GM23338 (cell line): ENCODE data around the gene TSC2. TPM values are rescaled to one million over a fixed set of nuclear protein-coding genes. Genes with fewer than 3 reads are reported as not detected.

Experiments
- ATAC-seq: fragments of 200-7000 bp; cut with Tn5 transposase; 3 replicates; pipeline ENCODE4 v1.9.1; 2020
- DNase-seq: peaks from one replicate; pipeline ENCODE4 v3.0.0-alpha.2; 2015; ENCODE audit warnings: low spot score
- H2AFZ ChIP-seq: fragments of 200-600 bp; sonication (generic); 2 replicates; pipeline ENCODE4 v1.8.0; 2016; ENCODE audit warnings: antibody characterized with exemption, mild to moderate bottlenecking, moderate library complexity
- H3F3A ChIP-seq: fragments of 200-600 bp; sonication (generic); replicated peaks from 2 replicates; pipeline ENCODE4 v1.8.0; 2017; ENCODE audit warnings: antibody characterized with exemption, mixed run types, low read depth
- H3K27ac ChIP-seq: fragments of 200-600 bp; sonication (generic); 2 replicates; pipeline ENCODE4 v1.6.1; 2016; ENCODE audit warnings: low read depth
- H3K27me3 ChIP-seq: fragments of 200-600 bp; sonication (generic); 2 replicates; pipeline ENCODE4 v1.8.0; 2016; ENCODE audit warnings: mild to moderate bottlenecking, mixed run types, moderate library complexity; ENCODE audit not compliant: insufficient read depth
- H3K36me3 ChIP-seq: fragments of 200-600 bp; sonication (generic); 2 replicates; pipeline ENCODE4 v1.8.0; 2016; ENCODE audit warnings: mild to moderate bottlenecking; ENCODE audit not compliant: insufficient read depth
- H3K4me1 ChIP-seq: fragments of 200-600 bp; sonication (generic); 2 replicates; pipeline ENCODE4 v1.8.0; 2016; ENCODE audit warnings: mild to moderate bottlenecking, moderate library complexity; ENCODE audit not compliant: insufficient read depth
- H3K4me2 ChIP-seq: fragments of 200-600 bp; sonication (generic); 2 replicates; pipeline ENCODE4 v1.7.1; 2017; ENCODE audit warnings: mixed run types
- H3K4me3 ChIP-seq: fragments of 200-600 bp; sonication (generic); 2 replicates; pipeline ENCODE4 v1.6.1; 2016; ENCODE audit warnings: mixed run types
- H3K79me2 ChIP-seq: fragments of 200-600 bp; sonication (generic); replicated peaks from 2 replicates; pipeline ENCODE4 v1.8.0; 2017; ENCODE audit warnings: mild to moderate bottlenecking; ENCODE audit not compliant: insufficient read depth
- H3K9me2 ChIP-seq: fragments of 200-600 bp; sonication (generic); 2 replicates; pipeline ENCODE4 v1.8.0; 2017; ENCODE audit not compliant: insufficient read depth
- H4K20me1 ChIP-seq: fragments of 200-600 bp; sonication (generic); replicated peaks from 2 replicates; pipeline ENCODE4 v1.8.0; 2017; ENCODE audit warnings: mild to moderate bottlenecking; ENCODE audit not compliant: insufficient read depth
- H3K27ac Mint-ChIP-seq: 2 replicates; pipeline ENCODE4 v1.8.0; 2020; ENCODE audit warnings: inconsistent platforms, mild to moderate bottlenecking, moderate library complexity, mixed read lengths
- H3K27me3 Mint-ChIP-seq: 3 replicates; pipeline ENCODE4 v1.8.0; 2022; ENCODE audit warnings: low read depth, mild to moderate bottlenecking, moderate library complexity, mixed read lengths, inconsistent platforms; ENCODE audit not compliant: insufficient read depth, poor library complexity
- H3K36me3 Mint-ChIP-seq: 3 replicates; pipeline ENCODE4 v1.8.0; 2021; ENCODE audit warnings: low read depth, mild to moderate bottlenecking, inconsistent platforms, moderate library complexity, mixed read lengths
- H3K4me1 Mint-ChIP-seq: 3 replicates; pipeline ENCODE4 v1.8.0; 2020; ENCODE audit warnings: mild to moderate bottlenecking, inconsistent platforms, mixed read lengths
- H3K4me3 Mint-ChIP-seq: 3 replicates; pipeline ENCODE4 v1.8.0; 2021; ENCODE audit warnings: moderate library complexity, mild to moderate bottlenecking, inconsistent platforms, mixed read lengths
- H3K9me3 Mint-ChIP-seq: 3 replicates; pipeline ENCODE4 v1.8.0; 2020; ENCODE audit warnings: moderate library complexity, mild to moderate bottlenecking, inconsistent platforms, mixed read lengths
- ETS1 ChIP-seq: IDR thresholded peaks from 2 replicates; pipeline ENCODE4 v1.6.1; 2016; ENCODE audit warnings: antibody characterized with exemption
- EZH2phosphoT487 ChIP-seq: fragments of 200-600 bp; sonication (generic); IDR thresholded peaks from one replicate; pipeline ENCODE4 v1.8.1; 2018; ENCODE audit warnings: antibody characterized with exemption; ENCODE audit not compliant: unreplicated experiment
- JUNB ChIP-seq: IDR thresholded peaks from one replicate; pipeline ENCODE4 v1.6.1; 2016; ENCODE audit warnings: antibody characterized with exemption; ENCODE audit not compliant: unreplicated experiment
- POLR2AphosphoS5 ChIP-seq: IDR thresholded peaks from 2 replicates; pipeline ENCODE4 v1.6.1; 2016; ENCODE audit warnings: antibody characterized with exemption, low read depth
- REST ChIP-seq: IDR thresholded peaks from one replicate; pipeline ENCODE4 v1.6.1; 2018; ENCODE audit warnings: antibody characterized with exemption; ENCODE audit not compliant: unreplicated experiment
- STAT1 ChIP-seq: IDR thresholded peaks from one replicate; pipeline ENCODE4 v1.6.1; 2016; ENCODE audit warnings: antibody characterized with exemption; ENCODE audit not compliant: unreplicated experiment
- ZNF114 ChIP-seq: fragments of 250-450 bp; sonication (Bioruptor Pico); IDR thresholded peaks from 2 replicates; pipeline ENCODE4 v1.5.0; 2020; ENCODE audit warnings: mild to moderate bottlenecking, moderate library complexity
- polyA plus RNA-seq: library from polyadenylated mRNA; unstranded; fragments of >200 nt; fragmentation: Nextera tagmentation; extraction: Ambion mirVana; gene quantifications from 2 replicates; pipeline ENCODE4 v1.2.1, GENCODE V29; 2016
- total RNA-seq: library from RNA; depleted of rRNA; stranded (reverse); fragments of >200 nt; shearing (Covaris generic); gene quantifications from 2 replicates; pipeline ENCODE4 v1.2.3, GENCODE V29; 2014

TSC2 gene
- total and polyA plus RNA-seq, 2 experiments from 2014 or later, result 40.5 to 93.0 TPM

GRCh38 chr16:2024032-2024420, 23.8 kb upstream of the TSC2 start:
- Mint-ChIP-seq H3K4me1 (peaks cover 14% of the 10 kb centered on the region), H3K4me3 (peak overlapping the region; percentile 57), H3K27ac (no peak overlapping the region), H3K9me3 (no peaks in the 10 kb centered on the region), H3K36me3 (peaks cover 3% of the 10 kb centered on the region; the same call in 1 of the 3 replicates), H3K27me3 (peaks cover 43% of the 10 kb centered on the region)
- Histone ChIP-seq H3K4me1 (no peaks in the 10 kb centered on the region; the same call in 1 of the 2 replicates), H3K4me2 (peak overlapping the region; percentile 89), H2AFZ (peak overlapping the region; percentile 97), H3K27ac (no peak overlapping the region), H4K20me1 (no peaks in the 10 kb centered on the region), H3K79me2 (no peaks in the 10 kb centered on the region), H3K4me3 (peak overlapping the region; percentile 68; the same call in 1 of the 2 replicates), H3K27me3 (peaks cover 68% of the 10 kb centered on the region), H3F3A (peaks cover 5% of the 10 kb centered on the region), H3K36me3 (no peaks in the 10 kb centered on the region), H3K9me2 (no peaks in the 10 kb centered on the region)
- DNase-seq (no peak), ATAC-seq (no peak)
- no peak for TF ChIP-seq EZH2phosphoT487
- TF ChIP-seq REST, result no peak
- no peak for TF ChIP-seq ZNF114 (CRISPR knock-in tag)
- no peak for TF ChIP-seq STAT1
- no peak for TF ChIP-seq ETS1

- Histone ChIP-seq H3K4me1 (no peaks in the 10 kb centered on the region; the same call in 1 of the 2 replicates), H3F3A (peaks cover 5% of the 10 kb centered on the region), H3K36me3 (no peaks in the 10 kb centered on the region), H3K4me2 (no peak overlapping the region), H3K79me2 (no peaks in the 10 kb centered on the region), H3K27me3 (peaks cover 55% of the 10 kb centered on the region), H4K20me1 (no peaks in the 10 kb centered on the region), H3K27ac (no peak overlapping the region), H3K9me2 (no peaks in the 10 kb centered on the region), H3K4me3 (no peak overlapping the region), H2AFZ (no peak overlapping the region)
- no peak for DNase-seq
- peaks cover 3% of the 10 kb centered on the region; the same call in 1 of the 3 replicates for H3K36me3 Mint-ChIP-seq
- no peak overlapping the region for H3K27ac Mint-ChIP-seq
- no peak overlapping the region for H3K4me3 Mint-ChIP-seq
- no peak for TF ChIP-seq JUNB
- no peak for TF ChIP-seq POLR2AphosphoS5
- H3K9me3 Mint-ChIP-seq, result no peaks in the 10 kb centered on the region
- no peak for ATAC-seq
- peaks cover 33% of the 10 kb centered on the region for H3K27me3 Mint-ChIP-seq
- peaks cover 14% of the 10 kb centered on the region for H3K4me1 Mint-ChIP-seq
These were observed 22.5 kb upstream of the TSC2 start for GRCh38 chr16:2025251-2025650.
